Measurements from ENCODE around the gene CAV2.

GRCh38 chr7:116465125-116465524 is 34.4 kb upstream of the CAV2 start:
- TF ChIP-seq EZH2phosphoT487 (conservative IDR thresholded peaks at IDR 0.05; ENCODE audit: low read length) = no peak
- TF ChIP-seq CTCF (IDR thresholded peaks at IDR 0.05; ENCODE audit: insufficient read depth, low read length, poor library complexity, severe bottlenecking) = no peak

Measured in SU-DHL-6 (cell line).